HepG2 (cell line): ENCODE results near the gene PLPPR2. TPM values are rescaled to one million over a fixed set of nuclear protein-coding genes. Genes with fewer than 3 reads are reported as not detected.

Experiments
- ATAC-seq: fragments of 200-7000 bp; cut with Tn5 transposase; 3 replicates; pipeline ENCODE4 v1.9.1; 2020; ENCODE audit warnings: mild to moderate bottlenecking, moderate library complexity
- BruUV-seq: library from RNA; stranded (reverse); fragments of 400-500 nt; replicated peaks from 2 replicates; lab custom pipeline; 2021; lab: Mats Ljungman, UMichigan
- CTCF ChIA-PET: fragments of 300-600 bp; formaldehyde crosslinking; extraction: SDS; loops from one replicate; lab custom pipeline; 2021; ENCODE audit warnings: low total read pairs, inconsistent platforms, low intra/inter-chr PET ratio; lab: Yijun Ruan, JAX
- POLR2A ChIA-PET: fragments of 350-600 bp; sonication (Branson Sonifier 250); formaldehyde crosslinking; loops from one replicate; lab custom pipeline; 2020; ENCODE audit warnings: antibody characterized with exemption, inconsistent platforms; lab: Yijun Ruan, JAX
- DNase-seq: peaks from one replicate; pipeline ENCODE4 v3.0.0-alpha.2; 2015; ENCODE audit warnings: low spot score
- FAIRE-seq: peaks from 3 replicates; lab custom pipeline; 2011; peaks lifted over from hg19 to GRCh38; lab: Jason Lieb, UNC
- H2AFZ ChIP-seq: one replicate; pipeline ENCODE4 v1.6.1; 2011; ENCODE audit warnings: low read length, inconsistent platforms
- H3K27ac ChIP-seq: fragments of 300-600 bp; 3 replicates; pipeline ENCODE4 v1.8.0; 2011; ENCODE audit warnings: mixed run types, mild to moderate bottlenecking, mixed read lengths, low read length, inconsistent platforms; ENCODE audit not compliant: insufficient read depth; ENCODE audit errors: extremely low read length
- H3K27me3 ChIP-seq, 2 experiments: fragments of 200-600 bp in 1 of 2; 2 replicates in 1 of 2; 3 replicates in 1 of 2; pipeline versions ENCODE4 v1.6.0 to v1.8.0; 2011; ENCODE audit warnings: low read length in 2 of 2, mild to moderate bottlenecking in 2 of 2, moderate library complexity in 2 of 2, inconsistent platforms in 1 of 2; ENCODE audit not compliant: insufficient read depth in 2 of 2, control insufficient read depth in 1 of 2
- H3K36me3 ChIP-seq, 2 experiments: fragments of 200-600 bp in 1 of 2; replicated peaks in 1 of 2; 2 replicates in 1 of 2; 3 replicates in 1 of 2; pipeline versions ENCODE4 v1.5.1 to v1.8.0; 2011; ENCODE audit warnings: low read length in 2 of 2, inconsistent platforms in 1 of 2; ENCODE audit not compliant: insufficient read depth in 2 of 2, control insufficient read depth in 1 of 2
- H3K4me1 ChIP-seq: 2 replicates; pipeline ENCODE4 v1.5.1; 2012; ENCODE audit warnings: low read length, inconsistent platforms; ENCODE audit not compliant: insufficient read depth
- H3K4me2 ChIP-seq: 2 replicates; pipeline ENCODE4 v1.6.0; 2011; ENCODE audit warnings: low read depth, low read length, inconsistent platforms
- H3K4me3 ChIP-seq, 3 experiments: fragments of 200-600 bp in 1 of 3; sonication (generic), shearing (Covaris generic) in 1 of 3; replicated peaks in 1 of 3; 2 replicates each; pipeline ENCODE4 v1.5.1; 2011 to 2016; ENCODE audit warnings: low read length in 3 of 3, inconsistent platforms in 2 of 3, low read depth in 2 of 3, mild to moderate bottlenecking in 2 of 3, control low read depth in 1 of 3, mixed read lengths in 1 of 3; ENCODE audit not compliant: insufficient read depth in 1 of 3
- H3K79me2 ChIP-seq: one replicate; pipeline ENCODE4 v1.6.1; 2011; ENCODE audit warnings: low read length, inconsistent platforms; ENCODE audit not compliant: insufficient read depth
- H3K9ac ChIP-seq: 2 replicates; pipeline ENCODE4 v1.6.0; 2011; ENCODE audit warnings: mild to moderate bottlenecking, low read depth, low read length, inconsistent platforms; ENCODE audit not compliant: insufficient read depth
- H3K9me3 ChIP-seq: 2 replicates; pipeline ENCODE4 v1.5.1; 2012; ENCODE audit warnings: mild to moderate bottlenecking, low read length
- H4K20me1 ChIP-seq: 2 replicates; pipeline ENCODE4 v1.6.0; 2011; ENCODE audit warnings: inconsistent platforms, mild to moderate bottlenecking, low read length, moderate library complexity; ENCODE audit not compliant: insufficient read depth
- GABPA ChIP-seq, 2 experiments: IDR thresholded peaks; 2 replicates each; pipeline ENCODE4 v1.6.1; 2011 to 2016; ENCODE audit warnings: low read depth in 2 of 2, low read length in 1 of 2, missing biosample characterization in 1 of 2, missing genetic modification characterization in 1 of 2
- HNF1A ChIP-seq, 2 experiments: sonication (generic) in 1 of 2; formaldehyde crosslinking in 1 of 2; IDR thresholded peaks; 2 replicates each; pipeline versions ENCODE4 v1.4.0 to v1.6.1; 2016 to 2020; ENCODE audit warnings: borderline replicate concordance in 1 of 2, low read depth in 1 of 2, mild to moderate bottlenecking in 1 of 2, missing genetic modification reagents in 1 of 2
- NFAT5 ChIP-seq: sonication (generic); formaldehyde crosslinking; IDR thresholded peaks from 2 replicates; pipeline ENCODE4 v1.4.0; 2020; ENCODE audit warnings: missing genetic modification reagents
- ZNF20 ChIP-seq: sonication (generic); formaldehyde crosslinking; IDR thresholded peaks from 2 replicates; pipeline ENCODE4 v1.4.0; 2020; ENCODE audit warnings: mild to moderate bottlenecking, moderate library complexity, missing genetic modification reagents
- ZNF329 ChIP-seq: sonication (generic); formaldehyde crosslinking; IDR thresholded peaks from 2 replicates; pipeline ENCODE4 v1.9.0; 2021; ENCODE audit warnings: low read depth, mild to moderate bottlenecking, missing genetic modification reagents
- WGBS: methylation state at CpG from one replicate; pipeline ENCODE4 v1.1.6; 2017; ENCODE audit warnings: low lambda C conversion rate; 5-methylcytosine and 5-hydroxymethylcytosine counted together
- in situ Hi-C: cut with HindIII; loops from 2 replicates; pipeline ENCODE4 v1.10.0; 2017; ENCODE audit warnings: low pct_unique_long_range_greater_than_20kb; ENCODE audit not compliant: extremely low pct_ligation_motif_present
- intact Hi-C: fragments of 100-400 bp; cut with micrococcal nuclease; formaldehyde crosslinking; loops from one replicate; pipeline ENCODE4 v1.10.0; 2022; ENCODE audit not compliant: unreplicated experiment
- polyA plus RNA-seq, 8 experiments: library from polyadenylated mRNA; depleted of rRNA in 3 of 8; stranded (reverse) in 7 of 8; unstranded in 1 of 8; fragments of >200 nt; fragmentation: Illumina TruSeq in 4 of 8; extraction: Trizol in 4 of 8; gene quantifications; 2 replicates each; pipeline versions ENCODE4 v1.2.1 to v1.2.3, GENCODE V29; 2011 to 2016; ENCODE audit warnings: low read depth in 4 of 8, missing spikeins in 1 of 8, mixed read lengths in 1 of 8; ENCODE audit not compliant: insufficient read depth in 1 of 8
- total RNA-seq, 5 experiments: library from RNA; depleted of rRNA; stranded (reverse); fragments of >200 nt; fragmentation: Illumina TruSeq; extraction: Trizol; gene quantifications; 2 replicates each; pipeline ENCODE4 v1.2.3, GENCODE V29; 2016; ENCODE audit warnings: low read depth in 1 of 5

PLPPR2 gene
- total and polyA plus RNA-seq, 2 of the 13 experiments (the other 11 are each of a cell fraction or from before 2014, with no cell fraction given): 1.5 to 2.1 TPM

- Histone ChIP-seq H3K27me3 (peaks cover 0 to 13% of the 10 kb centered on the region in 2 experiments; a peak in 3 of 5 replicates), H4K20me1 (no peaks in the 10 kb centered on the region), H3K4me3 (no peak overlapping the region), H3K36me3 (no peaks in the 10 kb centered on the region), H3K9ac (no peak overlapping the region), H3K4me2 (no peak overlapping the region), H3K27ac (no peak overlapping the region), H3K9me3 (no peaks in the 10 kb centered on the region), H3K4me1 (peaks cover 17% of the 10 kb centered on the region), H3K79me2 (no peaks in the 10 kb centered on the region), H2AFZ (no peak overlapping the region)
- TF ChIP-seq ZNF329 (no peak), HNF1A (IDR thresholded peaks at IDR 0.05; ENCODE audit: low read depth) (no peak), HNF1A (CRISPR knock-in tag; IDR thresholded peaks at IDR 0.05; ENCODE audit: borderline replicate concordance) (no peak), NFAT5 (CRISPR knock-in tag) (no peak), GABPA (IDR thresholded peaks at IDR 0.05; ENCODE audit: low read depth, low read length) (no peak), GABPA (CRISPR knock-in tag; IDR thresholded peaks at IDR 0.05; ENCODE audit: low read depth) (no peak), ZNF20 (CRISPR knock-in tag) (no peak)
- intact Hi-C loops (no loop called here), in situ Hi-C loops (no loop called here)
- ChIA-PET CTCF (no interaction called here), POLR2A (interaction anchor here (1.4 kb wide), 1 partner anchor 69 kb away, joined by 3 read pairs; no protein-coding TSS in a partner anchor)
- BruUV-seq: no TSS peak
- FAIRE-seq: no peak
- WGBS: 49% methylated on average over 9 of the region's 9 CpGs
- no peak for ATAC-seq
- no peak for DNase-seq
Measured at GRCh38 chr19:11306337-11306736, 48.9 kb upstream of the PLPPR2 start.
